GM21786 (cell line): ENCODE data around the gene ATF7.
A peak's percentile ranks its signal among the peaks of the same experiment; 100 is the strongest.

Source experiments
- ATAC-seq: cut with Tn5 transposase; IDR thresholded peaks from one replicate; pipeline ENCODE4 v1.9.1; 2021; ENCODE audit not compliant: unreplicated experiment

Gene ATF7

DNA sequence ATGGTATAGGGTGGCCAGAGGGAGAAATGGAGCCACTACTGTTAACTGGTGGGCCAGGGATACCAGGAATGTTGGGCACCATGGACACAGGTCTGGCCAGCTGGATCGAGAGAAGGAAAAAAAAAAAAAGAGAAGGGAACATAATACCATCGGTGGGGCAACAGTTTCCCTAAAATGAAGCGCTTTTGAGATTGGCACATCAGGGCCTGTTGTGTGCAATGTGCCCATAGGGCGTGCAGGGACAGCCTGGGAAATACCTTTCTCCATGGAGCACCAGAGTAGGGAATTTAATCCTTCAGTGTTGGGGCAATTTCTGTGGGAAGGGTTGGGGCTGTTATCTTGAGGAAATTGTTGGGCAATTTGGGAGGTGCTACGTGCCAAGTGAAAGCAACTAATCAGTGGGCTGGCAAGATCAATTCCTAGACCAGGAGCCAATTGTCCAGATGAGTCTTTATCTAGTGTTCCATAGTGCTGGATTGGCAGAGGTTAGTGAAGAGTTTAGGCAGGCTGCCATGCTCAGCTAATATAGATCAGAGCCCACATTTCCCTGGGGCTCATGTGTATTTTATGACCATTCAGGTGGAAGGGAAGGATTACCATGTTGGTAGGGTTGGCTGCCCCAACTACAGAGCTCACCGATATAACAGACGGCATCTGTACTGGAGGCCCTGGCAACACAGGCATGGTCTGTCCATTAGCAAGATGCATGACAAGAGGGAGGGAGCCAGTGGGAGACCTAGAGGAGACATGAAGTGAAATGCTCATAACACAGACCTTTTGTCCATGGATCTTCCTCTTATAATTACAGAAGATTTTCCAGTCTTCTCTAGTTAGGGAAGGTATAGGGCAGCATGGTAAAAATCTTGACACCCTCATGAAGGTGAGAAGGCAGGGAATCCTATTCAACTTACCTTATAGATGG is 93.4 kb downstream of the ATF7 start:
- no peak for ATAC-seq

DNA sequence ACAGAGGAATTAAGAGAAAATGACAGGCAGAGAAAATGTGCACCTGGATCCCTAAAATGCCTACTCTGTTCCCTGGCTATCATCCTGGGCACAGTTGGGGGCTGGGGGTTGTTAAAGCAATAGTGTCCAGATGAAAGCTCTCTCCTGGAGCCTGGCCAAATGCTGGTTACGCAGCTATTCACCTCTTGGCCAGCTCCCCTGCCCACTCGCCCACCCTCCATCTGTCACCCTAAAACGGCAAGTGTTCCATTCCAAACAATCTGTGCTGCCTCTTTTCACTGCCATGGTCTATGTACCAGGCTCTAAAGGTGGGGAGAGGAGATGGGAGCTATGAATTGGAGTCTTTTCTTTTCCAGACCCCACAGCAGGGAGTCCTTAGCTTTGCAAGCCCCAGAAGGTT is 94.2 kb downstream of the ATF7 start:
- ATAC-seq, result no peak

DNA sequence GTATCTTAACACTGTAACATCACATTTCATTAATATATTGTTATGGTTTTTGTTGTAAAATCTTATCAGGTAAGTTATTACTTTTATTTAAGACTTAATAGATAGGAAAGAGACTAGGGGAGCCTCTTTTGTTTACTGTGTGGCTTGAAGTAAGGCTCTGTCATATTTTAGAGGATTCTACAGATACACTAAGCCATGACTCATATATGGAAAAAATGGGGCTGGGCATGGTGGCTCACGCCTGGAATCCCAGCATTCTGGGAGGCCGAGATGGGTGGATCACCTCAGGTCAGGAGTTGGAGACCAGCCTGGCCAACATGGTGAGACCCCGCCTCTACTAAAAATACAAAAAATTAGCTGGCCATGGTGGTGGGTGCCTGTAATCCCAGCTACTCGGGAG is 95.3 kb downstream of the ATF7 start:
- no peak for ATAC-seq

DNA sequence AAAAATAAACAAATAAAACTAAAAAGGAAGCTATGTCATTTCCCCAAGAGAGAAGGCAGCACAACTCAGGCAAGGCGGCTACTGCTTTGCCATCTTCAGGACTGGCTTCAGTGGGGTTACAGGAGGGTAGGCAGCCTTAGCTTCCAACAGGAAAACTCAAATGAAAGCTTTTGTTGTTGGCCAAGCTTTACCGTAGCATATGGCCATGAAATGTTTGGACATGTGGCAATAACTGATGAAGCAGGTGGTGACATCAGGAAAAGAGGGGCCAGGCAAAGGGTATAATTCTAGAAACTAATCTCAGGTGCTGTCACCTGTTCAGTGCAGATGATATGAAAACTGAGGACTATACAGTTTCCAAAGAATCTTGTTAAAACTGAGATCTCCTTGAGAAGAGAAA is 96.1 kb downstream of the ATF7 start:
- no peak for ATAC-seq

DNA sequence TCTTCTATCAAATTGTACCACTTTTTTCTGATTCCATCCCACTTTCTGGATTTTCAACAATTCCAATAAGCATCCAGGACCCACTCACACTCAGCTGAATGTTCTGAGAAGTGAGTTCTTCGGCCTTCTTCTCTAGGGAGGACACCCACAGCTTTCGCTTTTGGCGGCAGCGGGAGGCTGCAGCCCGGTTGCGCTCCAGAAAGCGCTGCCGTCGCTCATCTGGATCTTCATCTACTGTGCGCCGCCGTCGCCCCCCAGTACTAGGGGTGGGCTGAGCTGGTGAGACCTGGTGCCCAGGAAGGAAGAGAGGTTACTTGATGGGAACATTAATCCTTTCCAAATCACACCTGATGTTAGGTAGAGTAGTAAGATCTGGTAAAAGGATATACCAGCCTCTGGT is 101.7 kb downstream of the ATF7 start:
- ATAC-seq, result no peak

DNA sequence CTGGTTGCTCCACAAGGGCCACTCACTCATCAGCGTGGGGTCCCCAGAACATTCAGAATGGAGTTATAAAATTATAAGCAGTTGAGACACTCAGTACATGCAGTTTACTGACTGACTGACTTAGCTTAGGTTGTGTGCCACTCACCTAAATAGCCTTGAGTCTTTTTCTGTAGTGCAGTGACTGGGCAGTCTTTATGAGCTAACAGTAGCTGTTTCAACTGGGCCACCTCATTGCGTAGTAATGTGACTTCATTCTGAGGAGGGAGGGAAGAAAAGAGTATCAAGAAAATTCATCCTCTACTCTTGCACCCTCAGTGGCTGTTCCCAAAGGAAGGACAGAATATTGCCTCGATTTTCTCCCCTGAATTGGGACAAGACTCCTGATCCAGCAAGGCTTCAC is 103.1 kb downstream of the ATF7 start:
- no peak for ATAC-seq

DNA sequence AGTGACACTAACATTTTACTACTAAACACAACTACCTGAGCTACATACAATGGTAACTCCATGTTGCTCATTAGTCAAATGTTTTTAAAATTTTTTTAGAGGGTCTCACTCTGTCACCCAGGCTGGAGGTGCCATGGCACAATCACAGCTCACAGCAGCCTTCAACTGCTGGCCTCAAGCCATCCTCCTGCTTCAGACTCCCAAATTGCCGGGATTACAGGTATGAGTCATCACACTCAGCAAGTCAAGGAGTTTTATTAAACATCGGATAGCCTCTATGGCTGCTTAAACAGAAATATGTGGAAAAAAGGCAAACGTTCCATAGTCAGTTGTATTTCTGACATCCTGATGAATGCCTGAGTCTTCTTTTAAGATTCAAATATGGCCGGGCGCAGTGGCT is 107.8 kb downstream of the ATF7 start:
- ATAC-seq, result no peak

DNA sequence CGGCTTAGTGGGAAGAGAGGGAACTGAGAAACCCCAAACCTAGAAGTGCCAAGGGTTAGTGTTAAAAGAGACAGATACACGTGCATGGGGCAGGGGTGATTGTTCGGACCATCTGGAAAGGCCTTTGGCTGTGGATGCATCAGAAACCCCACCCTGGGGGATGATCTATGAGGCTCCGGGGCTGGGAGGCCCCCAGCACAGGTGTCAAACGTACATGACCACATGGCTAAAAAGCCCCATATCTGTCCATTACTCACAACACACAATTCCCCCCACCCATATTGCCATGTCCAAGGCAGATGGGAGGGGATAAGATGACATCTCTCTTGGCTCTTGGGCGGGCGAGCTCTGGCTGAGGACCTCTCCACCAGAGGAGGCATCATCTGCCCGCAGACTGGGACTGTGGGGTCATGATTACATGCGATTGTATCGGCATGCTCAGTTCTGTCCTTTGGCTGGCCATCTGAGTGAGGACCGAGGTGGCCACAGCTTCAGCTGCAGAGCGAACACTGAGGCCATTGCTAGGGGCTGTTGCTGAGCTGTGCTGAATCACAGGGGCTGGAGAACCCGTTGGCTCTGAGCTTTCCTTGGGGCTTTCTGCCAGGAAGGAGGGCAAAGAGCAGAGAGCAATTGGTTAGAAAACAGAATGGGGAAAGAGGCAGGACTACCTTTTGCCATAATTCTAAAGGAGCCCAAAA is 109.3 kb downstream of the ATF7 start:
- ATAC-seq, result no peak

DNA sequence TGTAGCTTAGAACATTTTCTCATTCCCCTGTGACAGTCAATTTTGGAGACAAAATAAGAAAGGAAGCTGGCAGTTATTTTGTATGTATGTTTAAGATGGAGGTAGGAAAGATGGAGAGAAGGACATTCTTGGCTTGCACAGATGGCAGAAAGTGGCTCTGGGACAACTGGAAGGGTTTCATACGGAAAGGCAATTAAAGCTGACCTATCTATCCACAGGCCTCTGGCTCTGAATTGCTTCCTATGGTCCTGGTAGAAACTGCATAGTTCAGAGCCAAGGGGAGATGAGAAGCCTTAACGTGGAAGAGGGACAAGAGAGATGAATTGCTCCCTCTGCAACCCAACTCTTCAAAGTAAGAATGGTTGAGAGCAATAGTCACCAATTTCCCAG is 110.9 kb downstream of the ATF7 start:
- no peak for ATAC-seq

DNA sequence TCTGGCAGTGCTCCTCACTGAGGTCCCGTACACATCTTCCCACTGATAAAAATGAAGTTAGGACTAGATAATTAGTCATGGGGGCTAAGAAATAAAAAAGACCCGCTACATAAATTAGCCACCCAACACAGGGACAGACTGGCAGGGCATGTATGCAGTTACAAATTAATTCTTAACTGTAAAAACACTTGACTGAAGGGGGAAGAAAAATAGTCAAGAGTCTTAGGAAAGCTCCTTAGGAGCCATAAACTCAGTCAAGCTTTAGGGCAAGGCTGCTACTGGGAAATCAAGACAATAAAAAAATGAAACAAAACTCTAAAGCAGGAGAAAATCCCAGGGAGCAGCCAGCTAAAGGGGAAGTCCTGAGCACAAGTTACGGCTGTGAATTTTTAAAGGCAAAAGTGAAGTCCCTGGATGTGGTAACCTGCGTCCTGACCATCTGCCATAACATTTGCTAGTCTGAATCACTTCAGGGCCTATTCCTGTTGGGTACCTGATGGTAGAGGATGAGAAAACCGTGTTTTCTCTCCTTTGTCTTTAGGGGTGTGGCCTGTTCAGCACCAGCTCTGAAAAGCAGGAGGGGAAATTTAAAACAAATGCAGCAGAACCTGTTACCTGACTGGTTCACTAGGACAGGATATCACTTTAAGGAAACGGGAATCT is 111.4 kb downstream of the ATF7 start:
- ATAC-seq, result no peak

DNA sequence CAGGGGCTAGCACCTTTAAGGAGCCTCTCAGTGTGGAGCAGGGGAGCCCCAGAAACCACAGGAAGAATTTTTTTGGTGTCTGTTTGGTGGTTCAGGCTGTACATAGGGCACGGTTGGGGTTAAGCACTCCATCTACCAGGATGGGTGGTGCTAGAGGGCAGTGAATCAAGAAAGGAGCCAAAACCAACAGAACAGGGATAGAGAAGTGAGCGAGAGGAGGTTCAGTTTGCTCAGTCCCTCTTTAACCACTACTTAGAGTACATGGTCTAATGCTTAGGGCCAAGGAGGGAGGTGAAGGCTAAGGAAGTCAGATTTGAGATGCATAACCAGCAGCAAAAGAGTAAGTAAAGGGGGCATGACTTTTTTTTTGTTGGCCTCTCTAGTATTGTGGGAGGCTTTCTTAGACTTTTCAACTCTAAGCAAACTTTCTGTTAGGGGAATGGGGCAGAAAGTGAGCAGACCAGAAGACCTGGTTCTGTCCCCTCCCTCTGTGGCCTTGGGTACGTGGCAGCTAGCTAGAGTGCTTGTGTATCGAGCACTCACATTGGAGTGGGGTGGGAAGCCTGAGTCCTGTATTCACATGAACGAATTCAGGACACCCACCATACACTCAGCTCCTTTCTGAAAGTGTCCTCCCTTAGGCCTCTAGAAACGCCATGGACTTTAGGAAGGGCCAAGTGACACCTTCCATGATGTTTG is 112.3 kb downstream of the ATF7 start:
- no peak for ATAC-seq

DNA sequence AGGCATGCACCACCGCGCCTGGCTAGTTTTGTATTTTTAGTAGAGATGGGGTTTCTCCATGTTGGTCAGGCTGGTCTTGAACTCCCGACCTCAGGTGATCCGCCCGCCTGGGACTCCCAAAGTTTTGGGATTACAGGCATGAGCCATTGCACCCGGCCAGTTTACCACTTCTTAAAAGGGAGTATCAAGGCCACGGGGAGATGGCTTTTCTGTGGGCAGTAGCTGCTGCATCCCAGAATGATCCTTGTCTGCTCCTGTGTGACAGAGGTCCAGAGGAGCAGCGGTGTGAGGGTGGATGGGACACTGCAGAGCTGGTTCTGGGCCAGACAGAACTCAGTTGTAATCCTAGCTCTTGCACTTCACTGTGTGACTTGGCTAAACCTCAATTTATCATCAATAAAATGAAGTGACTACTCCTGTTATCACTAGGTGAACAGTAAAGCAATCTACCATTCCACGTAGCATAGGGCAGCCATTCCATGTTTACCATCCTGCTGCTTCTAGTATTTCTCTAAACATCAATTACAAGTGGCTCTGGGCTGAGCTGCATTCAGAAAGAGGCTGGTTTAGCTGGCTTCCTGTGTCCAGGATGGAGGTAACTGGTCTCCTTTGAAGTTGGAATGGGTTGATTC is 115.9 kb downstream of the ATF7 start:
- ATAC-seq, result no peak

DNA sequence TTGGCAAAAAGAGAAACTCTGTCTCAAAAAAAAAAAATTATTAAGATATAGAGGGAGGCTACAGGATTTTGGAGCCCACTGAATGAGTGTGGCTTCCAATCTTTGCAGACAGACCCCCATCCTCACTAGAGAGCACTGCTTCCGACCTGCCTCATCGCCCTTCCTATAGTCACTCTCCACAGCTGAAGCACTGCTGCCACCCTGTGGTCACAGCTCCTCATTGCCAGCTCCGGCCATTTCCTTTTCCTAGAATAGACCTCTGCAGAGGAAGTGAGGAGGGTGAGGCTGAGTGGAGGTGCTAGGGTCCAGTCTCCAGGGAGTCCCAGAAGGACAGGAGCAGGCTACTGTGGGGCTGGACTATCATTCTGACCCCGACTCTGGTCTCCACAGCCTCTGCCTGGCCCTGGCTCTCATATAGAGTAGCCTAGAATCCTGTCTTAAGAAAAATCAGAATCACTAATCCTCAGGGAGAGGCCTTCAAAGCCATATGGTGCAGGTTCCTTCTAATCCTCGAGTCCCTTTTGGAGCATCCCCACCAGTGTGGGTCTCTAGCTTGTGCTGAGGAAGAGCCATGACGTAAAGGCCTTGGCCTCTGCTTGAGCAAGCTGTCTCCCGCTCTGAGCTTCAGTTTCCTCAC is 117.5 kb downstream of the ATF7 start:
- peak; percentile 93 for ATAC-seq

DNA sequence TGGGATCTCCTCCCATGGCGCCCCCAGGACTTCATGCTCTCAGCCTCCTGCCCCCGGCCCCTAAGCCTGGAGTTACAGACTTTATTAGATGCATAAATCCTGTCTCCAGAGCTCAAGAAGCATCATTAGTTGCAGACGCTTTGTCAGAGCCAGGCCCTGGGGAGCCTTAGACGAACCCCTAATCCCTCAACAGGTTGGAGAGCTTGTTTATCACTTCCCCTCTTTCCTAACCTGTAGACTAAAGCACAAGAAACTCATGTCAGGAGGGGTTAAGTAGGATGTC is 118.6 kb downstream of the ATF7 start:
- ATAC-seq, result no peak

DNA sequence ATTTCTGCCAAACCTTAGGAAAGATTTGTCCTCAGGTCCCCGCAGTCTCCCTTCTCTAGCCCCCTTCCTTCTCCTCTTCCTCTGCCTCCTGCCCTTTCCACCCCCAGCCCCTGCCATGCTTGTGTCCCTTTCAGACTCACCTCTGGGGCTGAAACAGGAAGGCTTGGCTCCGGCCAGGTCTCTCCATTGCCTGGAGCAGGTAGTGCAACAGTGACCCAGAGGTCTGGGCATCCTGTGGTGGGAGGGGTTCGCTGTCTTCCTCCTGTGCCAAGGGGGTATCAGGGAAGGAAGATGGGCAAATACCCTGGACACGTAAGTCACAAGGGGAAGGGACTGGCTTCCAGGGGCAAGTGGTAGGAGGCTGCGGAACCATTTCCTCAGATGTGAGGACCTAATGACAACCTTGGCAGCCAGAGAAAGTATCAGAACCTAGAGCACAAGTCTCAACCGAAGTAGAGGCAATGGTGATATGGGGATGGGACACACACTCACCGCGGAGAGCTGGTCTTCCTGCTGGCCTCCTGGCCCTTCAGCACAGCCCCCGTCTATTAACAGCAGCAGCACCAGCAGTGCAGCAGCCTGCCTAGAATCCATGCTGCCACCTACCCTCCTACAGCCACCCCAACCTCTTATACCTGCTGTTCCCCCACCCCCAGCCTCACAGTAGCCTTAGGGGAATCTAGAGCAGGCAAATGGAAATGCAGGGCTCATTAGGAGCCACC is 119.1 kb downstream of the ATF7 start, which contains the start of gene NPFF:
Gene NPFF (minus strand): TSS at position 604 of the 722 bp plus-strand sequence. CDS start 10 bp downstream, at position 594.
- no peak for ATAC-seq

DNA sequence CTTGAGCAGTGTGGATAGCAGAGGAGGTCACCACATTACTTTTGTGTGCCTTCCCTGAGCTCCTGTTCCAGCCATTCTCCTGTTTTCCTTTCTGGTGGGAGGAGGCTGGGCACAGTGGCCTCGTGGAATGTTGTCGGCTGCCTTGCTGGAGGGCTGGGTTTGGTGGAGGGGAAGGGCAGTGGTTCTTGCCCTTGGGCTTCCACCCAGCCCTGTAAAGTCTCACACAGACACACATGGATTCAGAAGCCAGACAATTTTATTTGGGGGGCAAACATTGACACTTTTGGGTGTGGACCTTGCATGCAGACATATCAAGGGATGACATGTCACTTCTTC is 119.8 kb downstream of the ATF7 start:
- ATAC-seq, result no peak

DNA sequence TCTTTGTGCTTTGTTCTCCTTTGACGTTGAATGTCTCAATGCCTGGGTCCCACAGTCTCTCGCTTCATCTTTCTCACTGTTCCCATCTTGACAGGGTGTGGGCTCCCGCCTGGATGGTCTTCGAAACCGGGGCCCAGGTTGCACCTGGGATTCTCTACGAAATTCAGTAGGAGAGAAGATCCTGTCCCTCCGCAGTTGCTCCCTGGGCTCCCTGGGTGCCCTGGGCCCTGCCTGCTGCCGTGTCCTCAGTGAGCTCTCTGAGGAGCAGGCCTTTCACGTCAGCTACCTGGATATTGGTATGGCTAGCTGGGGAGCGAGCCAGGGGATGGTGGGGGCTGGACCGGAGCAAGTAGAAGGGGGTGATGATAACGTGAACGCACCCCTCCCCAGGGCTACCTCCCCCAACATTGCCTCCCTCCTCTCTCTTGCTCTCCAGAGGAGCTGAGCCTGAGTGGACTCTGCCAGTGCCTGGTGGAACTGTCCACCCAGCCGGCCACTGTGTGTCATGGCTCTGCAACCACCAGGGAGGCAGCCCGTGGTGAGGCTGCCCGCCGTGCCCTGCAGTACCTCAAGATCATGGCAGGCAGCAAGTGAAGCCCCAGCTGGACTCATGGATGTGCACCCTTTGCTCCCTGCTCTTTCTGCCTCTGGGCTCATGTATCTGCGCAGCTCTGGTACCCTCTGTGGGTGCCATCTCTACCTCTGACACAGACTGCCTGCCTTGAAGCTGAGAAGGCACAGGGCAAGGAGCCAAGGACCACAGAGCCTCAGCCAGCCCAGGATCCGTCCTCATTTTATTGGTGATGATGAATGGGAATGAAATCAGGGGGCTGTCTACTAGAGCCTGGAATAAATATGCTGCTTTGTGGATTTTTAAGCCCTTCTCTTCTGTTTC is 120.4 kb downstream of the ATF7 start:
- no peak for ATAC-seq

DNA sequence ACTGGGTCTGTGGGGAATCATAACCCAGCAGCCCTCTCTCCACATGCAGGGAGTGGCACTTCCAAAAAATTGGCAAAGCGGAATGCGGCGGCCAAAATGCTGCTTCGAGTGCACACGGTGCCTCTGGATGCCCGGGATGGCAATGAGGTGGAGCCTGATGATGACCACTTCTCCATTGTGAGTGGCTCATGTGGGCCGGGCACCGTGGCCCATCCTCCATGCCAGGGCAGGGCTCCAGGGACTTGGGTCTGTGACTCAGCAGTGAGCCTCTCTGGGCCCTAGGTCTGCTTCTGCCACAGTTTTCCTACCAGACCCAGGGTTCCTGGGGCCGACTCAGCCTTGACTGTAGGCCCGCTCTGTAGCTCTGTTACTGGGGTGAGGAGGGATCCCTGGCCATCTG is 121.1 kb downstream of the ATF7 start:
- ATAC-seq, result no peak
